Ascending aorta (tissue), 2 donors: ENCODE data around the gene FHIT. TPM values are rescaled to one million over a fixed set of nuclear protein-coding genes. Genes with fewer than 3 reads are reported as not detected.

Source experiments
- DNase-seq, 2 donors: peaks; one replicate each; pipeline ENCODE4 v3.0.0-alpha.2; 2019; ENCODE audit warnings: low spot score in 2 of 2
- H3K27ac ChIP-seq, 2 donors: fragments of 200-600 bp; sonication (generic); one replicate each; pipeline ENCODE4 v1.5.1; 2016 to 2017; ENCODE audit warnings: mild to moderate bottlenecking in 1 of 2
- H3K27me3 ChIP-seq: fragments of 200-600 bp; sonication (generic); one replicate; pipeline ENCODE4 v1.5.1; 2017
- H3K36me3 ChIP-seq, 2 donors: fragments of 200-600 bp; sonication (generic); one replicate each; pipeline ENCODE4 v1.5.1; 2016
- H3K4me1 ChIP-seq, 2 donors: fragments of 200-600 bp; sonication (generic); one replicate each; pipeline ENCODE4 v1.5.1; 2016 to 2017; ENCODE audit warnings: mild to moderate bottlenecking in 1 of 2
- H3K4me3 ChIP-seq, 2 donors: fragments of 200-600 bp; sonication (generic); one replicate each; pipeline ENCODE4 v1.5.1; 2016 to 2017; ENCODE audit warnings: mild to moderate bottlenecking in 1 of 2
- H3K9me3 ChIP-seq, 2 donors: fragments of 200-600 bp; sonication (generic); one replicate each; pipeline ENCODE4 v1.5.1; 2016
- CTCF ChIP-seq, 3 experiments: fragments of 200-600 bp in 2 of 3; fragments of 450-650 bp in 1 of 3; sonication (generic) in 2 of 3; IDR thresholded peaks; one replicate each; pipeline ENCODE4 v1.5.1; 2016 to 2019; ENCODE audit warnings: antibody characterized with exemption in 3 of 3, mild to moderate bottlenecking in 1 of 3, moderate library complexity in 1 of 3
- intact Hi-C: fragments of 100-400 bp; cut with DNase I; formaldehyde crosslinking; loops from one replicate; pipeline ENCODE4 v1.15.1; 2023
- total RNA-seq: library from RNA; depleted of rRNA; stranded (reverse); fragments of >200 nt; gene quantifications from one replicate; pipeline ENCODE4 v1.1.0, GENCODE V29; 2016

FHIT gene
- total RNA-seq, 1 donor from 2014 or later, result 0.21 TPM

- no peaks in the 10 kb centered on the region for H3K9me3 ChIP-seq
- H3K27ac ChIP-seq, result no peak overlapping the region
- TF ChIP-seq CTCF (IDR thresholded peaks at IDR 0.05), result no peak
- intact Hi-C loops, result no loop called here
- H3K4me1 ChIP-seq, result no peaks in the 10 kb centered on the region
- H3K36me3 ChIP-seq, result no peaks in the 10 kb centered on the region
- DNase-seq, result no peak
- H3K27me3 ChIP-seq, result no peaks in the 10 kb centered on the region
- H3K4me3 ChIP-seq, result no peak overlapping the region
Measured at GRCh38 chr3:60414011-60414410, 837.2 kb downstream of the FHIT start.

- no peak for DNase-seq
- intact Hi-C loops, result no loop called here
- TF ChIP-seq CTCF (IDR thresholded peaks at IDR 0.05), result no peak
Measured at GRCh38 chr3:60413551-60413950, 837.7 kb downstream of the FHIT start.

GRCh38 chr3:60403866-60404265, 847.4 kb downstream of the FHIT start:
- Histone ChIP-seq H3K27ac (no peak overlapping the region), H3K27me3 (no peaks in the 10 kb centered on the region), H3K4me3 (no peak overlapping the region), H3K36me3 (no peaks in the 10 kb centered on the region), H3K9me3 (no peaks in the 10 kb centered on the region), H3K4me1 (peaks cover 0 to 13% of the 10 kb centered on the region in 2 donors)
- DNase-seq, result no peak
- intact Hi-C loops, result no loop called here
- TF ChIP-seq CTCF (IDR thresholded peaks at IDR 0.05), result no peak

More at GRCh38 chr3:60413551-60413950, 837.7 kb downstream of the FHIT start:
- no peak overlapping the region for H3K27ac ChIP-seq
- no peaks in the 10 kb centered on the region for H3K4me1 ChIP-seq
- H3K9me3 ChIP-seq, result no peaks in the 10 kb centered on the region
- H3K27me3 ChIP-seq, result no peaks in the 10 kb centered on the region
- H3K4me3 ChIP-seq, result no peak overlapping the region
- H3K36me3 ChIP-seq, result no peaks in the 10 kb centered on the region

- no peaks in the 10 kb centered on the region for H3K9me3 ChIP-seq
- no peak overlapping the region for H3K27ac ChIP-seq
- no peaks in the 10 kb centered on the region for H3K27me3 ChIP-seq
- H3K36me3 ChIP-seq, result no peaks in the 10 kb centered on the region
- intact Hi-C loops, result no loop called here
- no peak for TF ChIP-seq CTCF (IDR thresholded peaks at IDR 0.05)
- peaks cover 0 to 13% of the 10 kb centered on the region in 2 donors for H3K4me1 ChIP-seq
- DNase-seq, result no peak
- no peak overlapping the region for H3K4me3 ChIP-seq
Measured at GRCh38 chr3:60402931-60403330, 848.3 kb downstream of the FHIT start.

GRCh38 chr3:60399861-60400845, 851.1 kb downstream of the FHIT start:
- Histone ChIP-seq H3K27me3 (no peaks in the 10 kb centered on the region), H3K27ac (no peak overlapping the region), H3K9me3 (no peaks in the 10 kb centered on the region), H3K4me1 (peaks cover 0 to 13% of the 10 kb centered on the region in 2 donors), H3K36me3 (no peaks in the 10 kb centered on the region), H3K4me3 (no peak overlapping the region)
- no peak for DNase-seq
- intact Hi-C loops, result no loop called here
- TF ChIP-seq CTCF (IDR thresholded peaks at IDR 0.05), result no peak
